Thoracic aorta (tissue), 2 donors: ENCODE data around the gene MYO3B. TPM values are rescaled to one million over a fixed set of nuclear protein-coding genes. Genes with fewer than 3 reads are reported as not detected.

Experiments
- ATAC-seq: fragments of 150-250 bp; one replicate; pipeline ENCODE4 v1.8.0; 2017; ENCODE audit warnings: low read depth; ENCODE audit not compliant: insufficient number of reproducible peaks, low FRiP score
- DNase-seq: peaks from one replicate; pipeline ENCODE4 v3.0.0-alpha.2; 2020; ENCODE audit warnings: low spot score
- H3K27ac ChIP-seq, 2 donors: fragments of 200-600 bp; sonication (generic); 1 replicate in 1 of 2; 2 replicates in 1 of 2; pipeline ENCODE4 v1.5.1; 2016; ENCODE audit warnings: mild to moderate bottlenecking in 2 of 2, moderate library complexity in 2 of 2
- H3K27me3 ChIP-seq: fragments of 200-600 bp; sonication (generic); replicated peaks from 2 replicates; pipeline ENCODE4 v1.6.0; 2016; ENCODE audit warnings: mild to moderate bottlenecking; ENCODE audit not compliant: insufficient read depth
- H3K36me3 ChIP-seq: fragments of 200-600 bp; sonication (generic); one replicate; pipeline ENCODE4 v1.5.1; 2016
- H3K4me1 ChIP-seq, 2 donors: fragments of 200-600 bp; sonication (generic); 1 replicate in 1 of 2; 2 replicates in 1 of 2; pipeline versions ENCODE4 v1.5.1 to v1.6.0; 2016; ENCODE audit warnings: low read depth in 2 of 2, mild to moderate bottlenecking in 1 of 2; ENCODE audit not compliant: control insufficient read depth in 1 of 2
- H3K4me3 ChIP-seq: fragments of 200-600 bp; sonication (generic); 2 replicates; pipeline ENCODE4 v1.5.1; 2016; ENCODE audit warnings: mild to moderate bottlenecking
- H3K9me3 ChIP-seq: fragments of 200-600 bp; sonication (generic); 2 replicates; pipeline ENCODE4 v1.5.1; 2016
- total RNA-seq, 2 donors: library from RNA; depleted of rRNA; stranded (reverse); fragments of >200 nt; gene quantifications; one replicate each; pipeline versions ENCODE4 v1.1.0 to v1.2.3, GENCODE V29; 2016
- TF ChIP-seq, protein P1 (sequence below): fragments of 200-600 bp; sonication (generic); IDR thresholded peaks from one replicate; pipeline ENCODE4 v1.5.1; 2019; ENCODE audit warnings: antibody characterized with exemption

MYO3B gene
- total RNA-seq, 2 donors from 2014 or later, result not detected

GRCh38 chr2:170350929-170351826 lies 173.2 kb downstream of the MYO3B start:
- ATAC-seq, result no peak
- H3K27me3 ChIP-seq, result no peaks in the 10 kb centered on the region
- DNase-seq, result no peak
- no peaks in the 10 kb centered on the region for H3K36me3 ChIP-seq
- H3K9me3 ChIP-seq, result no peaks in the 10 kb centered on the region
- H3K4me3 ChIP-seq, result no peak overlapping the region
- TF ChIP-seq, protein P1, sequence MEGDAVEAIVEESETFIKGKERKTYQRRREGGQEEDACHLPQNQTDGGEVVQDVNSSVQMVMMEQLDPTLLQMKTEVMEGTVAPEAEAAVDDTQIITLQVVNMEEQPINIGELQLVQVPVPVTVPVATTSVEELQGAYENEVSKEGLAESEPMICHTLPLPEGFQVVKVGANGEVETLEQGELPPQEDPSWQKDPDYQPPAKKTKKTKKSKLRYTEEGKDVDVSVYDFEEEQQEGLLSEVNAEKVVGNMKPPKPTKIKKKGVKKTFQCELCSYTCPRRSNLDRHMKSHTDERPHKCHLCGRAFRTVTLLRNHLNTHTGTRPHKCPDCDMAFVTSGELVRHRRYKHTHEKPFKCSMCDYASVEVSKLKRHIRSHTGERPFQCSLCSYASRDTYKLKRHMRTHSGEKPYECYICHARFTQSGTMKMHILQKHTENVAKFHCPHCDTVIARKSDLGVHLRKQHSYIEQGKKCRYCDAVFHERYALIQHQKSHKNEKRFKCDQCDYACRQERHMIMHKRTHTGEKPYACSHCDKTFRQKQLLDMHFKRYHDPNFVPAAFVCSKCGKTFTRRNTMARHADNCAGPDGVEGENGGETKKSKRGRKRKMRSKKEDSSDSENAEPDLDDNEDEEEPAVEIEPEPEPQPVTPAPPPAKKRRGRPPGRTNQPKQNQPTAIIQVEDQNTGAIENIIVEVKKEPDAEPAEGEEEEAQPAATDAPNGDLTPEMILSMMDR, result no peak
- H3K4me1 ChIP-seq, result no peaks in the 10 kb centered on the region
- H3K27ac ChIP-seq, result no peak overlapping the region

DNA sequence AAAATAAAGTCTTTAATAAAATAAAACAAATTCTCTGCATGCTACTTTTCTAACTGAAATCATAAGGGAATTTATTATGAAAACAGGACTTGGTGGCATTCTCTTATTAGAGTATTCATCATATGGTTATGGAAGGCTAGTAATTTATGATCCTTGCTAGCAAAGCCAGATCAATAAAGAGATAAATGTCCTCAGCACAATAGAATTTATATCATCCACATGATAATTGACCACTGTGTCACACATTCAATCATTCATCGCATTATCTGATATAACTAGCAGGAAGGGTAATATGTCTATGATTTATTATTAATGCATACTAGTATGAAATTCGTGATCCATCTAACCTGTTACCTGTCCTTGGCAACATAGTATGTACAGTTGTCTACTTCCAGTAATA lies 175.8 kb downstream of the MYO3B start:
- H3K9me3 ChIP-seq, result no peaks in the 10 kb centered on the region
- TF ChIP-seq, protein P1, result no peak
- no peaks in the 10 kb centered on the region for H3K27me3 ChIP-seq
- H3K36me3 ChIP-seq, result no peaks in the 10 kb centered on the region
- ATAC-seq (no peak), DNase-seq (no peak)
- H3K27ac ChIP-seq, result no peak overlapping the region
- no peaks in the 10 kb centered on the region for H3K4me1 ChIP-seq
- H3K4me3 ChIP-seq, result no peak overlapping the region

DNA sequence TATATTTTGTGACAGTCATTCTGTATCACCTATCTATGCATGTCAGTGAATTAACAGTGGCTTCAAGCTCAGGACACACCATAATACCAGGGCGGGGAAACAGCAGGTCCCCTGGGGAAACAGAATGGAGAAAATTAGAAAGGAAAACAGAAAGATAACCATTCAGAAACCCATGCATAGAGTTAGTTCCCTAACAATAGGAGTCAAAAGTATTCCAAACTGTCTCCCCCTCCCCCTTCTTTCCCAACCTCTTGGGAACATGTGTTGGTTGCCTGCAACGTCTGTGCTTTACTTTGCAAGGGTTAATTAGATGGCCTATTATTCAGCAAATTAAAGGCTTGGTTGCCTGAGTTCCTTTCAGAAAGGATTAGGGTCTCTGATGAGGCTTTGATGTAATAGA lies 176.4 kb downstream of the MYO3B start:
- no peaks in the 10 kb centered on the region for H3K9me3 ChIP-seq
- H3K36me3 ChIP-seq, result no peaks in the 10 kb centered on the region
- DNase-seq (no peak), ATAC-seq (no peak)
- H3K27me3 ChIP-seq, result no peaks in the 10 kb centered on the region
- H3K27ac ChIP-seq, result no peak overlapping the region
- TF ChIP-seq, protein P1, result no peak
- H3K4me3 ChIP-seq, result no peak overlapping the region
- no peaks in the 10 kb centered on the region for H3K4me1 ChIP-seq

GRCh38 chr2:170354855-170355780 lies 177.2 kb downstream of the MYO3B start:
- TF ChIP-seq, protein P1, result no peak
- H3K4me1 ChIP-seq, result no peaks in the 10 kb centered on the region
- no peak for DNase-seq
- no peaks in the 10 kb centered on the region for H3K9me3 ChIP-seq
- no peak for ATAC-seq
- H3K36me3 ChIP-seq, result no peaks in the 10 kb centered on the region
- H3K4me3 ChIP-seq, result no peak overlapping the region
- H3K27me3 ChIP-seq, result no peaks in the 10 kb centered on the region
- H3K27ac ChIP-seq, result no peak overlapping the region

DNA sequence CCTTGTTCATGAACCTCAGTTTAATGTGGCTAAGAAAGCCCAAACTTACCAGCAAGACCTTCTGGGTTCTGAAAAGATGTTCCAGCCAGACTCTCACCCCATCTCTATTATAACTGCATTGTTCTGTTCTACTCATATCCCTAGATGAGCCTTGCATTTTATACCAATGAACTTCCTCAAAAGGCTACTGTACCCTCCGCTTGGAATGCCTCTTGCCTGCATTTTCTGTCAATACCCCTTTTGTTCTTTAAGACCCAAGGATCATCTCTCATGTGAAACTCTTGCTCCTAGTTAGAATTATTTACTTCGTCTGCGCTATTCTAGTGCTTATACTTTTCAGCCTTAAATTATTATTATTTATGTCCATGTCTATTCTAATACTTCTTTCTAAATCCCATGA lies 181.5 kb downstream of the MYO3B start:
- no peaks in the 10 kb centered on the region for H3K4me1 ChIP-seq
- DNase-seq (no peak), ATAC-seq (no peak)
- H3K9me3 ChIP-seq, result no peaks in the 10 kb centered on the region
- no peak overlapping the region for H3K4me3 ChIP-seq
- no peak overlapping the region for H3K27ac ChIP-seq
- H3K36me3 ChIP-seq, result no peaks in the 10 kb centered on the region
- no peaks in the 10 kb centered on the region for H3K27me3 ChIP-seq
- TF ChIP-seq, protein P1, result no peak
